SU-DHL-6 (cell line): ENCODE measurements around the gene RIMBP2.

Experiments
- H2AFZ ChIP-seq: fragments of 200-600 bp; sonication (generic); 2 replicates; pipeline ENCODE4 v1.6.1; 2014; ENCODE audit warnings: low read depth, mild to moderate bottlenecking, moderate library complexity, mixed read lengths, antibody characterized with exemption, low read length; ENCODE audit not compliant: severe bottlenecking
- H3F3A ChIP-seq: fragments of 200-600 bp; shearing (Covaris generic); 2 replicates; pipeline ENCODE4 v1.6.0; 2016; ENCODE audit warnings: antibody characterized with exemption, mild to moderate bottlenecking; ENCODE audit not compliant: insufficient read depth
- H3K27ac ChIP-seq: fragments of 200-600 bp; sonication (generic); 2 replicates; pipeline ENCODE4 v1.5.1; 2016; ENCODE audit warnings: low read depth, mild to moderate bottlenecking, low read length, moderate library complexity, mixed read lengths
- H3K27me3 ChIP-seq: fragments of 200-600 bp; sonication (generic), shearing (Covaris generic); 2 replicates; pipeline ENCODE4 v1.6.0; 2014; ENCODE audit warnings: mild to moderate bottlenecking, low read length
- H3K36me3 ChIP-seq: fragments of 200-600 bp; sonication (generic); 2 replicates; pipeline ENCODE4 v1.6.1; 2014; ENCODE audit warnings: mild to moderate bottlenecking, low read length, mixed read lengths
- H3K4me2 ChIP-seq: fragments of 300-600, 200-600 bp; shearing (Covaris generic), sonication (generic); 2 replicates; pipeline ENCODE4 v1.6.0; 2014; ENCODE audit warnings: low read length, low read depth, mild to moderate bottlenecking; ENCODE audit not compliant: poor library complexity, severe bottlenecking
- H3K4me3 ChIP-seq: fragments of 200-600 bp; sonication (generic); 2 replicates; pipeline ENCODE4 v1.5.1; 2014; ENCODE audit warnings: antibody characterized with exemption, low read length, mild to moderate bottlenecking, mixed read lengths; ENCODE audit not compliant: insufficient read depth, poor library complexity, severe bottlenecking
- H3K79me2 ChIP-seq: fragments of 200-600 bp; sonication (generic); 2 replicates; pipeline ENCODE4 v1.6.1; 2014; ENCODE audit warnings: mild to moderate bottlenecking, low read length, moderate library complexity; ENCODE audit not compliant: insufficient read depth
- H3K9ac ChIP-seq: fragments of 200-600 bp; sonication (generic); 2 replicates; pipeline ENCODE4 v1.7.0; 2014; ENCODE audit warnings: mild to moderate bottlenecking, low read length
- H3K9me2 ChIP-seq: fragments of 200-600 bp; sonication (generic); replicated peaks from 2 replicates; pipeline ENCODE4 v1.6.1; 2014; ENCODE audit warnings: low read length; ENCODE audit not compliant: insufficient read depth
- H3K9me3 ChIP-seq: fragments of 200-600 bp; sonication (generic); 2 replicates; pipeline ENCODE4 v1.6.1; 2014; ENCODE audit warnings: low read length, mixed read lengths; ENCODE audit not compliant: insufficient read depth
- H4K20me1 ChIP-seq: fragments of 200-600 bp; sonication (generic); 2 replicates; pipeline ENCODE4 v1.6.1; 2014; ENCODE audit warnings: low read depth, mild to moderate bottlenecking, antibody characterized with exemption, low read length, moderate library complexity, mixed read lengths
- CTCF ChIP-seq: fragments of 200-600 bp; sonication (generic); IDR thresholded peaks from one replicate; pipeline ENCODE4 v1.5.1; 2017; ENCODE audit warnings: antibody characterized with exemption, mild to moderate bottlenecking, low read length, moderate library complexity; ENCODE audit not compliant: insufficient read depth, poor library complexity, severe bottlenecking
- EZH2phosphoT487 ChIP-seq: fragments of 200-600 bp; sonication (generic), shearing (Covaris generic); conservative IDR thresholded peaks from 2 replicates; pipeline ENCODE4 v1.6.1; 2018; ENCODE audit warnings: mild to moderate bottlenecking, antibody characterized with exemption, low read length, moderate library complexity, mixed read lengths

RIMBP2 gene

DNA sequence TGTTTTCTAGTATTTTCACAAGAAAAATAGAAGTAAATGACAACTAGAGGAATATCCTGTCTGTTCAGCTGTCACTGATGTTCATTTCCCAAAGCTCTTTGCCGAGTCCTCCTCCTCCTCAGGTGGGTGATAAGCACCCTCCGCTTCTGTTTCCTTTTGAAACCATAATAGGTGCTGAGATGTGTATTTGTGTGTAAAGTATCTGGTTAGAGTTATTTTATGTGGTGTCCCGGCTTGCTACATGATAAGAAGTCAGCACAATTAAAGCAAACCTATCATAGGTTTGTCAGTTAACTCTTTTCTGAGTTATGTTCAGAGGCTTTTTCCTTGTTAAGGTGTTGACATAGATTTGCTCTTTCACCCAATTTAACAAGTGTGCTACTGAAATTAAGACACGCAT, 296.0 kb downstream of the RIMBP2 start:
- H4K20me1 ChIP-seq: no peaks in the 10 kb centered on the region
- no peak overlapping the region for H3K4me2 ChIP-seq
- no peaks in the 10 kb centered on the region for H3K27me3 ChIP-seq
- H3K4me3 ChIP-seq: no peak overlapping the region
- H3K9me2 ChIP-seq: no peaks in the 10 kb centered on the region
- H3K79me2 ChIP-seq: no peaks in the 10 kb centered on the region
- H2AFZ ChIP-seq: no peak overlapping the region
- H3K36me3 ChIP-seq: no peaks in the 10 kb centered on the region
- H3K9me3 ChIP-seq: no peaks in the 10 kb centered on the region
- H3K27ac ChIP-seq: no peak overlapping the region
- H3K9ac ChIP-seq: no peak overlapping the region
- no peak for TF ChIP-seq EZH2phosphoT487
- no peak for TF ChIP-seq CTCF
- H3F3A ChIP-seq: no peaks in the 10 kb centered on the region

DNA sequence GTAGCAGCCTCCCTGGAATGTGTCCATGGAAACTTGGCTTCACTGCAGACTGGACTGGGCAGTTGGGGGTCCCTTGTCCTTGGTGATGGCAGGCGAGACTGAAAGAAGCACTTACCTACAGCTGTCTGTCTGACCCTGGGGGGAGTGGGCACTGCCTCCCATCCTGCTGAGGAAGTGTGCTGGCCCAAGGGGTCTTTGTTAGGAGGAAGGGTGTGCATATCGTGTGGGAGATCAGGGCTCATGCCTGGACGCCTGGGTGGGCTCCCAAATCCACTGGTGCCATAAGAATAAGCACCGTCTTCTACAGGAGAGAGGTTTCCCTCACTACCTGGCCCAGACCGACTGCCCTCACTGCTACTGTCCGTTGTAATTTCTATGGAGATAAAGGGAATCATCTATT, 297.0 kb downstream of the RIMBP2 start:
- no peaks in the 10 kb centered on the region for H3K36me3 ChIP-seq
- no peaks in the 10 kb centered on the region for H3K9me2 ChIP-seq
- H2AFZ ChIP-seq: no peak overlapping the region
- no peaks in the 10 kb centered on the region for H3K79me2 ChIP-seq
- TF ChIP-seq EZH2phosphoT487 (no peak), CTCF (no peak)
- H3K9ac ChIP-seq: no peak overlapping the region
- H3K27me3 ChIP-seq: no peaks in the 10 kb centered on the region
- no peak overlapping the region for H3K4me2 ChIP-seq
- H3K4me3 ChIP-seq: no peak overlapping the region
- no peaks in the 10 kb centered on the region for H3K9me3 ChIP-seq
- H4K20me1 ChIP-seq: no peaks in the 10 kb centered on the region
- H3K27ac ChIP-seq: no peak overlapping the region
- H3F3A ChIP-seq: no peaks in the 10 kb centered on the region

GRCh38 chr12:130418251-130418650, 297.8 kb downstream of the RIMBP2 start:
- no peak overlapping the region for H2AFZ ChIP-seq
- H3K4me3 ChIP-seq: no peak overlapping the region
- H4K20me1 ChIP-seq: no peaks in the 10 kb centered on the region

More at GRCh38 chr12:130418251-130418650, 297.8 kb downstream of the RIMBP2 start:
- no peaks in the 10 kb centered on the region for H3K9me2 ChIP-seq
- H3K9ac ChIP-seq: no peak overlapping the region
- no peak for TF ChIP-seq CTCF
- no peaks in the 10 kb centered on the region for H3K9me3 ChIP-seq
- no peak overlapping the region for H3K27ac ChIP-seq
- no peak overlapping the region for H3K4me2 ChIP-seq
- H3F3A ChIP-seq: no peaks in the 10 kb centered on the region
- no peaks in the 10 kb centered on the region for H3K36me3 ChIP-seq
- H3K27me3 ChIP-seq: no peaks in the 10 kb centered on the region
- no peaks in the 10 kb centered on the region for H3K79me2 ChIP-seq
